GM20000 (cell line): Measurements from ENCODE around the gene PIK3C3.

Source experiments
- DNase-seq: peaks from one replicate; pipeline ENCODE4 v3.0.0; 2012; ENCODE audit warnings: low spot score
- TF ChIP-seq, protein P1 (sequence below): IDR thresholded peaks from 2 replicates; pipeline ENCODE4 v1.5.1; 2012; ENCODE audit warnings: mild to moderate bottlenecking, control low read depth; ENCODE audit errors: extremely low read depth, missing control alignments

PIK3C3 gene

DNA sequence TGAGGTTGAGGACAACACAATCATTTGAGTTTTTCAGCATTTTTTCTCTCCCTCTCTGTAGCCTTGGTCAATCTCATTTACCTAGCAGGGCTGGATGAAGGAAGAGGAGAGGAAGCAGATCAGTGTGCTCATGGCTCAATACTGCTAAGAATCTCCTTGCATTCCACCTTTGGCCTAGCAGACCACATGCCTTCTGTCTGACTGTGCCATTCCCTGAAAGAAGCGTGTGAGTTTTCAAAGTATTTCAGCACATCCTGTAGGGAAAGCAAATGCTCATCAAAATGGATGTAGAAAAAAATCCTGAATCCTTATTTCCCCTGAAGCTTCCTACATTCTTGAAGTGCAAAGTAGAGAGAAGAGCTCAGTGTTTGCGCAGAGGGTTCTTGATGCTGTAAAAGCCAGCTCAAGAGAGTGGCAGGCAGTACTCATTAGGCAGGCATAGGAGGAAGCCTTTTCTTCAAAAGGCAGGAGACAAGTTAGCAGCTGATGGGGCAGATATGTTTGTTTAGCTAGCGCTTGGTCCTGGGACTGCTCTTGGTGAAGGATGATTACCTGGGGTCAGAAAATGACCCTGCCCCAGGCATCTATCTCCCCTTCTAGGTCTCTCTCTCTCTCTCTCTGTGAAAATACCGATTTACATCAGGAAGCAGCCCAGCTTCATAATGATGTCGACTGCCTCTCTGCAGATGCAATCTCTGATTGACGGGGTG is 14.4 kb upstream of the PIK3C3 start:
- DNase-seq = no peak
- TF ChIP-seq, protein P1, sequence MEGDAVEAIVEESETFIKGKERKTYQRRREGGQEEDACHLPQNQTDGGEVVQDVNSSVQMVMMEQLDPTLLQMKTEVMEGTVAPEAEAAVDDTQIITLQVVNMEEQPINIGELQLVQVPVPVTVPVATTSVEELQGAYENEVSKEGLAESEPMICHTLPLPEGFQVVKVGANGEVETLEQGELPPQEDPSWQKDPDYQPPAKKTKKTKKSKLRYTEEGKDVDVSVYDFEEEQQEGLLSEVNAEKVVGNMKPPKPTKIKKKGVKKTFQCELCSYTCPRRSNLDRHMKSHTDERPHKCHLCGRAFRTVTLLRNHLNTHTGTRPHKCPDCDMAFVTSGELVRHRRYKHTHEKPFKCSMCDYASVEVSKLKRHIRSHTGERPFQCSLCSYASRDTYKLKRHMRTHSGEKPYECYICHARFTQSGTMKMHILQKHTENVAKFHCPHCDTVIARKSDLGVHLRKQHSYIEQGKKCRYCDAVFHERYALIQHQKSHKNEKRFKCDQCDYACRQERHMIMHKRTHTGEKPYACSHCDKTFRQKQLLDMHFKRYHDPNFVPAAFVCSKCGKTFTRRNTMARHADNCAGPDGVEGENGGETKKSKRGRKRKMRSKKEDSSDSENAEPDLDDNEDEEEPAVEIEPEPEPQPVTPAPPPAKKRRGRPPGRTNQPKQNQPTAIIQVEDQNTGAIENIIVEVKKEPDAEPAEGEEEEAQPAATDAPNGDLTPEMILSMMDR = no peak

DNA sequence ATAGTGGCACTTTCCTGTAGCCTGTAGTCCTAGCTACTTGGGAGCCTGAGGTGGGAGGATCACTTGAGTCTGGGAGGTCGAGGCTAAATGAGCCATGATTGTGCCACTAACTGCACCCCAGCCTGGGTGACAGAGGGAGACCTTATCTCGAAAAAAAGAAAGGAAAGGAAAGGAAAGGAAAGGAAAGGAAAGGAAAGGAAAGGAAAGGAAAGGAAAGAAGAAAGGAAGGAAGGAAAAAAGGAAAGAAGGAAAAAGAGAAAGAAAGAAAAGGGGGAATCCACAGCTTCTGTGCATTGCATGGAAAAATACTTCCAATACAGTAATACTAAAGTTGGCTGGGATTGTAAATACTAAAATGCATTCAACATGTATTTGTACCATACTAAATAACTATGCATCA is 12.8 kb upstream of the PIK3C3 start:
- DNase-seq = no peak
- TF ChIP-seq, protein P1 = no peak

DNA sequence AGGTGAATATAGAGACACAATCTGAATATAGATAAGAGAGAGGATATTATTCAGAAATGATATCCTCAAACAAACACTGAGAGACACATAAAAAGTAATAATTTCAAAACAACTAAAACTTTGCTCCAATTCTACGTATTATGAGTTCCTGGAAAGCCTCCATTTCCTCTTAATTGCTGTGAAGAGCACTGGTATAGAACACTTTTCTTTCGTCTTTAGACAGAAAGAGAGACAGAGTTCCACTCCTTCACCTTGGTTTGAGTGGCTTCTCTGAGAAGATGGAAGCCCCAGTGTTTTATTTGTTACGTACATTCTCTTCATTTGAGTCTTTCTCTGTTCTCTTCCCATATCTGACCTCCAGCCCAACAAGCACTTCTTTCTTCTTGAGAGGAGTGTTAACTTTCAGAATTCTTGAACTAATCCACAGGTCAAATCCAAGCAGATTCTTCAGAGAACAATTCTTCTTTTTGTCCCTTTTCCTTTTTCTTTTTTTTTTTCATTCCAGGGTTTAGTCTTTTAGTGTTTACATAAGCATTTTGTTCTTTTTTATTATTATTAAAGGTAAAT is 6.4 kb upstream of the PIK3C3 start:
- TF ChIP-seq, protein P1 = no peak

DNA sequence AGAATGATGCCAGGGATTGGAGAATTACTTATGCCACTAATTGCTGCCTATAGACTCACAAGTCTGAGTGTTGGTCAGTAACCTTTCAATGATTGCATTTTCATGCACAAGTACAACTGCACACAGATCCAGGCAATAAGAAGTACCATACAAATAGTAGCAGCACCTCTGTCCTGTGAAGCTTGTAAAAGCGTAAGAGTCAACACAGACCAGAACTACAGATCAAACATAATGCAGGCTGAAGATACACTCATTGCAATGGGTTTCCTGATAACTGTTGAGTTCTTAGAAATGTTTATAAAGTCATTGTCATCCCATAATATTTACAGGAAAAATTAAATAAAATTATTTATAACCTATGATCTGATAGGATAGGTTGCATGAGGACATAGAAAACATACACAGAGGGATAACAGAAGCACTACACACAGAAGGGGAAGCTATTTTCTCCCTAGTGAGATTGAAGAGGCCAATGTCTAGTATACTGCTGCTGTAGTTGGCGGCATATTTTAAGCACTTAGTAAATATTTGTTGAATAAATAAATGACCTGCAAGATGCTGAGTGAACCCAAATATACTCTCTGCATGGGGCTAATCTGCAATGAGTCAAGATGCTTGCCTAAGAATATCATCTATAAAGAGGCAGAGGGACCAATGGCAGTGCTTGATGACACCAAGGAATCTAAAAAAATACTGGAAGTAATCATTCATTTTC is 5.7 kb upstream of the PIK3C3 start:
- TF ChIP-seq, protein P1 = no peak
- DNase-seq = no peak

More for the DNA sequence above, 6.4 kb upstream of the PIK3C3 start:
- no peak for DNase-seq

DNA sequence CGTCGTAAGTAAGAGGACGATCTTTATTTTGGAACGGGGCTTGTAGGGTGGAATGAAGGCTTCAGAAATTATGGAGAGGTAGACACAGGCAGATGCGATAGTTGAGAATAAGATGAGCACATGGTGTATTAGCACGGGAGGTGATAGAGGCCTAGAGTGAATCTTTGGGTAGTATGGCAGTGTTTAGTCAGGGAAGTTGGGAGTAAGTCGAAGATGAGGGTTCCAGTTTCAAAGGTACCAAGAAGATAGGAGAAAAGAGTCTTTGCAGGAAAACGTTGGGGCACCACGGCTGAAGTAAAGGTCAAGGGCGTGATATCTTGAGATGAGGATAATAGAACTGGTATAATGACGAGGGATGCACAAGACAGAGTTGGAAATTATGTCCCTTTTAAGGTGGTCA is 654 bp downstream of the PIK3C3 start:
- TF ChIP-seq, protein P1 = no peak
- no peak for DNase-seq

DNA sequence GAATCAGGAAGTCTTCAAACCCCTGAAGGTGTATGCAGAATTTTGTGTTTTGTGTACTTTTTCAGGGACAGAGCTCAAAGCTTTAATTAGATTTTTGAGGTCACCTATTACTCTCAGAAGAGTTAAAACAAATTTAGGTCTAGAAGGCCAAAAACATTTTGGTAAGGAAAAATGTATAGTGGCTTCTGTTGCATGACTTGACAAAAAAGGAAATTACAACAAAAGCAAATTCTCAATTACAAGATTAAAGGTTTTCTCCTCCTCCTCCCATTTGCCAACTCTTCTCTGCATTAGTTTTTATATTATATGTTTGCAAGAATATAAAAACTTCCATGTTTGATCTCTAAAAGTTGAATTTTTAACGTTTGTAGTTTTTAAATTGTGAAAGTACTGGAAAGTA is 4.0 kb downstream of the PIK3C3 start:
- DNase-seq = no peak
- TF ChIP-seq, protein P1 = no peak

DNA sequence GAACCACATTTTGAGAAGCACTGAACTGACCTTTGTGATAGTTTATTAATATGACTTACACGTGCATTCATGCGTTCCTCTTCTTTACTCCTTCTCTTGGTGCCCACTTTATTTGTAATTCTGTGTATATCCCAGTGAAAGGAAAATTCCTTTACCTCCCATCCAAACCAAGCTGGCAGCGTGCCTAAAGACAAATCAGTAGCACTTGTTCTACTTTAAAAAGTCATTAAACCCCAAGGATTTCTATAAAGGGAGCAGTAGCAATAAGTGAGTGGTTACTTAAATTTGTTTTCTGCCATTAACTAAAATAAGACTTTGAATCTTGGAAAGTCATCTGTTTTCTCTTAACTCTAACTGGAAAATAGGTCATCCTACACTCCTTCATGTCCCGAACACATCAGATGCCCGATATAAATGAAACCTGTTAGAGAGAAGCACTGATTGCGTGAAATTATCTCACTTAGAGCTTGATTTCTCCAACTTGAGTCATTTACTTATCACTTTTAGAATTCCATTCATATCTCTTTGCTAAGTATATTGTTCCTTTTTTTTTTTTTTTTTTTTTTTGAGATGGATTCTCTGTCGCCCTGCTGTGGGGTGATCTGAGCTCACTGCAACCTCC is 10.7 kb downstream of the PIK3C3 start:
- TF ChIP-seq, protein P1 = no peak

More for the DNA sequence above, 10.7 kb downstream of the PIK3C3 start:
- DNase-seq = no peak
